ENCODE results near the gene ZNF48.
A peak's percentile ranks its signal among the peaks of the same experiment; 100 is the strongest.

Gene ZNF48

DNA sequence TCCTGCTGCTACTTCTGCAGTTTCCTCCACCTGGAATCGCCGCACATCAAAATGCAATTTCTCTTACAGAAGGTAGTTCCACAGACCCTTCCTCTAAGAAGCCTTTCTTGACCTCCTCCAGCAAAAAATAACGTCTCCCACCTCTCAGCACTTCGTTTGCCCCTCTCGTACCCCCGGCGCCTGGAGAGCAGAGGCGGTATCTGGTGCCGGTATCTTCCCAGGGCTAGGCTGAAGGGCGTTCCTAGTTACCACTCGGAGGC, 34.1 kb downstream of the ZNF48 start:
- Histone ChIP-seq H3K14ac (ENCODE audit: low read length) (peak overlapping the region; percentile 85), H3K36me3 (replicated peaks in 1 of 2; ENCODE audit: control insufficient read depth in 2 of 2, insufficient read depth in 2 of 2, low read length in 2 of 2) (peaks cover 12 to 32% of the 10 kb centered on the region in 2 donors), H3K23ac (ENCODE audit: low read depth, low read length, poor library complexity) (peak overlapping the region; percentile 48), H3K4me3 (ENCODE audit: low read length in 2 of 2) (peak overlapping the region; percentile 73 to 92), H2AK5ac (ENCODE audit: low read depth, low read length) (peak overlapping the region; percentile 95), H2BK5ac (ENCODE audit: low read length) (peak overlapping the region; percentile 61), H4K8ac (ENCODE audit: low read depth, low read length) (no peak overlapping the region), H3K27me3 (ENCODE audit: control insufficient read depth in 3 of 3, insufficient read depth in 3 of 3, low read depth in 1 of 3, low read length in 3 of 3) (no peaks in the 10 kb centered on the region), H3K27ac (replicated peaks; ENCODE audit: low read length) (no peak overlapping the region), H3K4me2 (ENCODE audit: insufficient read depth, low read length, poor library complexity, severe bottlenecking) (peak overlapping the region; percentile 89), H3K9me3 (replicated peaks in 1 of 2; ENCODE audit: control insufficient read depth in 2 of 2, insufficient read depth in 1 of 2, low read depth in 1 of 2, low read length in 2 of 2) (no peaks in the 10 kb centered on the region), H2BK12ac (ENCODE audit: low read length) (peak overlapping the region; percentile 65), H3K18ac (ENCODE audit: low read length) (peak overlapping the region; percentile 97), H3K79me1 (ENCODE audit: low read depth, low read length) (peaks cover 5% of the 10 kb centered on the region), H2AFZ (ENCODE audit: low read length) (peak overlapping the region; percentile 89), H3K4me1 (ENCODE audit: control insufficient read depth in 2 of 2, insufficient read depth in 1 of 2, low read depth in 1 of 2, low read length in 2 of 2) (peaks cover 4 to 13% of the 10 kb centered on the region in 2 donors), H2BK120ac (ENCODE audit: low read depth, low read length) (no peak overlapping the region), H2BK15ac (ENCODE audit: low read length) (no peak overlapping the region), H4K91ac (ENCODE audit: low read depth, low read length, poor library complexity) (no peak overlapping the region), H3K9ac (ENCODE audit: low read depth, low read length, poor library complexity) (peak overlapping the region; percentile 95), H3K4ac (ENCODE audit: low read length) (no peak overlapping the region)
- DNase-seq (ENCODE audit: low spot score), result no peak
- WGBS, 2 donors (ENCODE audit: extremely low coverage in 2 of 2, insufficient read length in 2 of 2, insufficient replicate concordance in 1 of 2), result no CpG with 5 or more reads among the region's 11 CpGs

DNA sequence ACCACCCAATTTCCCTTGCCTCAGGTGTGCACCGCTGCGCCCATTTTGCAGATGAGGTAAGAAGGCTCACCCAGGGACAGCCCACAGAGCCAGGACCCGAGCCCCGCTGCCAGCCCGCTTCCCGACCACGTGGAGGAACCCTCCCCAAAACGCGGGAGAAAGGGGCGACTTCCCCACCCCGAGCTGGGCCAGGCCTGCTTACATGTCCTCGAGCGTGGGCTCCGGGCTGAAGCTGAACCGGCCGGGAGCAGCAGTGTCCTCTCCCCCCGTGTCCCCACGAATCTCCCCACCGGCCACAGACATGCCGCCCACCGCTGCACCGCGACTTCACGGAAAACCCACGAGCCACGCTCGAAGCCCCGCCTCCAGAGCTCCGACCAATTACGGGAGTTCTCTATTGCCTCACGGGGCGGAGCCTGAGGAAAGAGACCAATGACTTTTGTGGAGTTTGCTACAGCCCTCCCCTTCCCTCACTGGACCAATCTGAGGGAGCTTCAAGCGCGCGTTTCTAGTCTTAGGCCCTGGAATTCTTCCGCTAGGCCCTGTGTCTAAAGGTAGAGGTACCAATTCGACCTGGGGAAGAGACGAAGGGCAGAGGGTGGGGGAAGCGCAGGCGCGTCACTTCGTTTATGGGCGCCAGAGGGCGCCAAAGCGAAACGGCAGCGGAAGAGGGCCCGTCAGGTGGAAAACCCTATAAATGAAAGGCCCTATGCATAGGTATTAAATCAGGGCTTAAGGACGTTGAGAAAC, 34.6 kb downstream of the ZNF48 start, which contains the start of gene DCTPP1:
TSS of gene DCTPP1 (minus strand) at position 353 of the 750 bp plus-strand sequence. CDS start at position 303, 50 bp downstream.
- Histone ChIP-seq H2BK120ac (ENCODE audit: low read depth, low read length) (no peak within 1 kb of the TSS), H3K4me1 (ENCODE audit: control insufficient read depth in 2 of 2, insufficient read depth in 1 of 2, low read depth in 1 of 2, low read length in 2 of 2) (peaks cover 4 to 13% of the 10 kb centered on the region in 2 donors), H3K9me3 (replicated peaks in 1 of 2; ENCODE audit: control insufficient read depth in 2 of 2, insufficient read depth in 1 of 2, low read depth in 1 of 2, low read length in 2 of 2) (no peaks in the 10 kb centered on the region), H2BK5ac (ENCODE audit: low read length) (peak within 1 kb of the TSS; percentile 61), H3K9ac (ENCODE audit: low read depth, low read length, poor library complexity) (peak within 1 kb of the TSS; percentile 95), H4K91ac (ENCODE audit: low read depth, low read length, poor library complexity) (no peak within 1 kb of the TSS), H3K79me1 (ENCODE audit: low read depth, low read length) (peaks cover 5% of the 10 kb centered on the region), H3K27me3 (ENCODE audit: control insufficient read depth in 3 of 3, insufficient read depth in 3 of 3, low read depth in 1 of 3, low read length in 3 of 3) (peaks cover 0 to 4% (median 0%) of the 10 kb centered on the region in 3 experiments), H3K14ac (ENCODE audit: low read length) (peak within 1 kb of the TSS; percentile 85), H2AK5ac (ENCODE audit: low read depth, low read length) (peak within 1 kb of the TSS; percentile 95), H3K4ac (ENCODE audit: low read length) (no peak within 1 kb of the TSS), H4K8ac (ENCODE audit: low read depth, low read length) (peak within 1 kb of the TSS; percentile 99), H3K23ac (ENCODE audit: low read depth, low read length, poor library complexity) (peak within 1 kb of the TSS; percentile 48), H3K4me2 (ENCODE audit: insufficient read depth, low read length, poor library complexity, severe bottlenecking) (peak within 1 kb of the TSS; percentile 89), H3K36me3 (replicated peaks in 1 of 2; ENCODE audit: control insufficient read depth in 2 of 2, insufficient read depth in 2 of 2, low read length in 2 of 2) (peaks cover 8 to 27% of the 10 kb centered on the region in 2 donors), H3K27ac (replicated peaks; ENCODE audit: low read length) (peak within 1 kb of the TSS; percentile 66), H2BK12ac (ENCODE audit: low read length) (peak within 1 kb of the TSS; percentile 65), H2AFZ (ENCODE audit: low read length) (peak within 1 kb of the TSS; percentile 89), H3K18ac (ENCODE audit: low read length) (peak within 1 kb of the TSS; percentile 97), H2BK15ac (ENCODE audit: low read length) (peak within 1 kb of the TSS; percentile 34), H3K4me3 (ENCODE audit: low read length in 2 of 2) (peak within 1 kb of the TSS; percentile 73 to 92)
- WGBS, 2 donors (ENCODE audit: extremely low coverage in 2 of 2, insufficient read length in 2 of 2, insufficient replicate concordance in 1 of 2), result no CpG with 5 or more reads among the region's 49 CpGs
- DNase-seq (ENCODE audit: low spot score), result peak; percentile 97

DNA sequence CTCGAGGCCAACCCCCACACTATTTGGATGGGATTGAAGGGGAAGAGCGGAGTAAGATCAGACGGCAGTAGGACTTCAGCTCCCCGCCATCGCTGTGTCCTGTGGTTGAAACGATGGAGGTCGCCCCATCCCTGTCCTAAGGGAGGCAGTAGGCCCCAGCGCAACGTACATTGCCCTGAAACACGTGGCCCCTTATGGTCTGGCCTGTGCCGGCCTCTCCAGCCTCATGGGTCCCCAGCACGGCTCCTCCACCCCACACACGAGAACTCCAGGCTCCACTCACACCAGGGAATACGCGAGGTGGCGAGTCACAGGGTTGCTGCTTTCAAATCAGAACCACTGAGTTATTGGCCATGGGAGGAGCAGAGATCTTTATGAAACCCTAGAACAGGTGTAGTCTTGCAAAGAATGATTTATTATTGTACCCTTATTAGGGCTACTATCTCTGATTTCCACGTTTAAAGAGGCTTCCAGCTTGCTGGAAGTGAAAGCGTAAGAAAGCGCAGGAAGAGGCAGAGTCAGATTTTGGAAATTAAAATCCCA, 35.3 kb downstream of the ZNF48 start:
- peak overlapping the region; percentile 99 for H4K8ac ChIP-seq (ENCODE audit: low read depth, low read length)
- H2BK15ac ChIP-seq (ENCODE audit: low read length), result peak overlapping the region; percentile 34
- H3K4me1 ChIP-seq (ENCODE audit: control insufficient read depth in 2 of 2, insufficient read depth in 1 of 2, low read depth in 1 of 2, low read length in 2 of 2), result peaks cover 4 to 13% of the 10 kb centered on the region in 2 donors
- H3K14ac ChIP-seq (ENCODE audit: low read length), result peak overlapping the region; percentile 65
- H3K27me3 ChIP-seq (ENCODE audit: control insufficient read depth in 3 of 3, insufficient read depth in 3 of 3, low read depth in 1 of 3, low read length in 3 of 3), result peaks cover 0 to 7% (median 0%) of the 10 kb centered on the region in 3 experiments
- H3K4me3 ChIP-seq (ENCODE audit: low read length in 2 of 2), result peak overlapping the region; percentile 49 to 73
- no peak overlapping the region for H2BK12ac ChIP-seq (ENCODE audit: low read length)
- peaks cover 5% of the 10 kb centered on the region for H3K79me1 ChIP-seq (ENCODE audit: low read depth, low read length)
- H2BK5ac ChIP-seq (ENCODE audit: low read length), result no peak overlapping the region
- H3K9me3 ChIP-seq (replicated peaks in 1 of 2; ENCODE audit: control insufficient read depth in 2 of 2, insufficient read depth in 1 of 2, low read depth in 1 of 2, low read length in 2 of 2), result no peaks in the 10 kb centered on the region
- H2AK5ac ChIP-seq (ENCODE audit: low read depth, low read length), result no peak overlapping the region
- no peak overlapping the region for H3K4me2 ChIP-seq (ENCODE audit: insufficient read depth, low read length, poor library complexity, severe bottlenecking)
- no peak overlapping the region for H3K4ac ChIP-seq (ENCODE audit: low read length)
- H3K36me3 ChIP-seq (replicated peaks in 1 of 2; ENCODE audit: control insufficient read depth in 2 of 2, insufficient read depth in 2 of 2, low read length in 2 of 2), result peaks cover 8 to 21% of the 10 kb centered on the region in 2 donors
- DNase-seq (ENCODE audit: low spot score), result no peak
- WGBS, 2 donors (ENCODE audit: extremely low coverage in 2 of 2, insufficient read length in 2 of 2, insufficient replicate concordance in 1 of 2), result no CpG with 5 or more reads among the region's 19 CpGs
- H3K9ac ChIP-seq (ENCODE audit: low read depth, low read length, poor library complexity), result no peak overlapping the region
- H4K91ac ChIP-seq (ENCODE audit: low read depth, low read length, poor library complexity), result no peak overlapping the region
- H3K27ac ChIP-seq (replicated peaks; ENCODE audit: low read length), result peak overlapping the region; percentile 66
- peak overlapping the region; percentile 14 for H3K23ac ChIP-seq (ENCODE audit: low read depth, low read length, poor library complexity)
- no peak overlapping the region for H2BK120ac ChIP-seq (ENCODE audit: low read depth, low read length)
- peak overlapping the region; percentile 27 for H3K18ac ChIP-seq (ENCODE audit: low read length)
- H2AFZ ChIP-seq (ENCODE audit: low read length), result peak overlapping the region; percentile 89

DNA sequence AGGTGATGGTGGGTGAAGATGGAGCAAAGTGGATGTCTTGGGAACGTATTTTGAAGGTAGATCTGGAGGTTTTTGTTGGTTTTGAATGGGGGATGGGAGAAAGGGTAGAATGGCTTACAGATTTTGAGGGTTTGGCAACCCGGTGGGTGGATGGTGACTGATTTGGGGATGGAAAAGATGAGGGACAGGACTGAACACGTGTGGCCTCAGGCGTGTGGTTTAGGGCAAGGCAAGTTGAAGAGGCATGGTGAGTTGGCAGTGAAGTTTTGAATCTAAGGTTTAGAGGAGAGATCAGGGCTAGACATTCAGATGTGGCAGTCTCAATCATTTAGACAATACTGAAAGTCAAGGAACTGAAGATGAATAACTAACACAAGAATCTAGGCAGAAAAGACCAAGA, 39.6 kb downstream of the ZNF48 start:
- Histone ChIP-seq H2BK120ac (ENCODE audit: low read depth, low read length) (no peak overlapping the region), H2BK15ac (ENCODE audit: low read length) (no peak overlapping the region), H3K4me3 (ENCODE audit: low read length in 2 of 2) (no peak overlapping the region), H4K91ac (ENCODE audit: low read depth, low read length, poor library complexity) (no peak overlapping the region), H2AK5ac (ENCODE audit: low read depth, low read length) (no peak overlapping the region), H3K18ac (ENCODE audit: low read length) (no peak overlapping the region), H2BK12ac (ENCODE audit: low read length) (no peak overlapping the region), H3K14ac (ENCODE audit: low read length) (no peak overlapping the region), H3K4ac (ENCODE audit: low read length) (no peak overlapping the region), H2BK5ac (ENCODE audit: low read length) (no peak overlapping the region), H3K36me3 (replicated peaks in 1 of 2; ENCODE audit: control insufficient read depth in 2 of 2, insufficient read depth in 2 of 2, low read length in 2 of 2) (no peaks in the 10 kb centered on the region), H3K4me2 (ENCODE audit: insufficient read depth, low read length, poor library complexity, severe bottlenecking) (no peak overlapping the region), H3K27me3 (ENCODE audit: control insufficient read depth in 3 of 3, insufficient read depth in 3 of 3, low read depth in 1 of 3, low read length in 3 of 3) (peaks cover 0 to 10% (median 0%) of the 10 kb centered on the region in 3 experiments), H2AFZ (ENCODE audit: low read length) (no peak overlapping the region), H3K4me1 (ENCODE audit: control insufficient read depth in 2 of 2, insufficient read depth in 1 of 2, low read depth in 1 of 2, low read length in 2 of 2) (peaks cover 4 to 5% of the 10 kb centered on the region in 2 donors), H4K8ac (ENCODE audit: low read depth, low read length) (no peak overlapping the region), H3K9me3 (replicated peaks in 1 of 2; ENCODE audit: control insufficient read depth in 2 of 2, insufficient read depth in 1 of 2, low read depth in 1 of 2, low read length in 2 of 2) (no peaks in the 10 kb centered on the region), H3K79me1 (ENCODE audit: low read depth, low read length) (no peaks in the 10 kb centered on the region), H3K27ac (replicated peaks; ENCODE audit: low read length) (no peak overlapping the region), H3K23ac (ENCODE audit: low read depth, low read length, poor library complexity) (no peak overlapping the region), H3K9ac (ENCODE audit: low read depth, low read length, poor library complexity) (no peak overlapping the region)
- DNase-seq (ENCODE audit: low spot score), result no peak
- 100% methylated on average over 1 of the region's 4 CpGs; no CpG with 5 or more reads in 1 of the 2 donors for whole genome bisulfite sequencing, 2 donors (ENCODE audit: extremely low coverage in 2 of 2, insufficient read length in 2 of 2, insufficient replicate concordance in 1 of 2)
